Parathyroid adenoma (tissue), 2 donors: ENCODE measurements around the gene PSPN.

ENCODE experiments used
- H2AFZ ChIP-seq: fragments of 300-600 bp; sonication (generic); one replicate; pipeline ENCODE4 v1.7.0; 2017; ENCODE audit warnings: antibody characterized with exemption, mild to moderate bottlenecking
- H3K27ac ChIP-seq: fragments of 300-600 bp; sonication (generic); one replicate; pipeline ENCODE4 v1.7.0; 2017
- H3K27me3 ChIP-seq: fragments of 300-600 bp; sonication (generic); one replicate; pipeline ENCODE4 v1.7.0; 2017; ENCODE audit warnings: low read length; ENCODE audit not compliant: control insufficient read depth, insufficient read depth
- H3K36me3 ChIP-seq: fragments of 300-600 bp; sonication (generic); one replicate; pipeline ENCODE4 v1.7.0; 2017; ENCODE audit warnings: low read length; ENCODE audit not compliant: control insufficient read depth, insufficient read depth
- H3K4me1 ChIP-seq: fragments of 300-600 bp; sonication (generic); one replicate; pipeline ENCODE4 v1.7.0; 2017; ENCODE audit warnings: control low read depth
- H3K4me2 ChIP-seq: fragments of 300-600 bp; sonication (generic); one replicate; pipeline ENCODE4 v1.7.0; 2017; ENCODE audit warnings: low read length
- H3K4me3 ChIP-seq: fragments of 300-600 bp; sonication (generic); one replicate; pipeline ENCODE4 v1.7.0; 2017; ENCODE audit warnings: low read depth, low read length
- H3K79me2 ChIP-seq: fragments of 300-600 bp; sonication (generic); one replicate; pipeline ENCODE4 v1.7.0; 2017; ENCODE audit warnings: control low read depth
- H3K9ac ChIP-seq: fragments of 300-600 bp; sonication (generic); one replicate; pipeline ENCODE4 v1.7.0; 2017; ENCODE audit warnings: mild to moderate bottlenecking
- H3K9me3 ChIP-seq: fragments of 300-600 bp; sonication (generic); one replicate; pipeline ENCODE4 v1.7.0; 2017; ENCODE audit warnings: low read length; ENCODE audit not compliant: control insufficient read depth
- CTCF ChIP-seq: fragments of 300-600 bp; sonication (generic); IDR thresholded peaks from one replicate; pipeline ENCODE4 v1.7.0; 2017; ENCODE audit warnings: antibody characterized with exemption, mild to moderate bottlenecking
- donor health status: primary hyperparathyroidism.

Gene PSPN

GRCh38 chr19:6384381-6384780 is 8.6 kb upstream of the PSPN start:
- Histone ChIP-seq H3K27ac (no peak overlapping the region), H3K4me2 (no peak overlapping the region), H3K9me3 (no peaks in the 10 kb centered on the region)

GRCh38 chr19:6383188-6383587 is 7.5 kb upstream of the PSPN start:
- TF ChIP-seq CTCF: no peak
- no peak overlapping the region for H3K9ac ChIP-seq
- no peak overlapping the region for H3K4me2 ChIP-seq
- H3K4me3 ChIP-seq: no peak overlapping the region
- H3K4me1 ChIP-seq: no peaks in the 10 kb centered on the region
- no peak overlapping the region for H3K27ac ChIP-seq
- H3K27me3 ChIP-seq: no peaks in the 10 kb centered on the region
- no peaks in the 10 kb centered on the region for H3K9me3 ChIP-seq
- no peak overlapping the region for H2AFZ ChIP-seq
- no peaks in the 10 kb centered on the region for H3K79me2 ChIP-seq
- H3K36me3 ChIP-seq: no peaks in the 10 kb centered on the region

More at GRCh38 chr19:6384381-6384780, 8.6 kb upstream of the PSPN start:
- Histone ChIP-seq H3K9ac (no peak overlapping the region), H3K4me3 (no peak overlapping the region), H3K4me1 (no peaks in the 10 kb centered on the region), H3K27me3 (no peaks in the 10 kb centered on the region), H2AFZ (no peak overlapping the region), H3K79me2 (no peaks in the 10 kb centered on the region), H3K36me3 (no peaks in the 10 kb centered on the region)
- TF ChIP-seq CTCF: no peak

GRCh38 chr19:6381030-6381750 is 5.5 kb upstream of the PSPN start:
- no peak for TF ChIP-seq CTCF
- no peaks in the 10 kb centered on the region for H3K9me3 ChIP-seq
- H3K9ac ChIP-seq: no peak overlapping the region
- no peaks in the 10 kb centered on the region for H3K36me3 ChIP-seq
- no peaks in the 10 kb centered on the region for H3K79me2 ChIP-seq
- H3K4me1 ChIP-seq: no peaks in the 10 kb centered on the region
- H3K27me3 ChIP-seq: no peaks in the 10 kb centered on the region
- no peak overlapping the region for H3K4me3 ChIP-seq
- no peak overlapping the region for H3K4me2 ChIP-seq
- no peak overlapping the region for H3K27ac ChIP-seq
- no peak overlapping the region for H2AFZ ChIP-seq

- no peak overlapping the region for H2AFZ ChIP-seq
- no peaks in the 10 kb centered on the region for H3K79me2 ChIP-seq
- no peaks in the 10 kb centered on the region for H3K9me3 ChIP-seq
- H3K4me1 ChIP-seq: no peaks in the 10 kb centered on the region
- TF ChIP-seq CTCF: no peak
- no peak overlapping the region for H3K4me3 ChIP-seq
- no peak overlapping the region for H3K9ac ChIP-seq
- H3K4me2 ChIP-seq: no peak overlapping the region
- H3K36me3 ChIP-seq: no peaks in the 10 kb centered on the region
- H3K27ac ChIP-seq: no peak overlapping the region
- no peaks in the 10 kb centered on the region for H3K27me3 ChIP-seq
These were observed 4.0 kb upstream of the PSPN start for GRCh38 chr19:6379744-6380143.

- H3K4me1 ChIP-seq: no peaks in the 10 kb centered on the region
- no peak overlapping the region for H3K4me3 ChIP-seq
- H3K79me2 ChIP-seq: no peaks in the 10 kb centered on the region
- no peak overlapping the region for H2AFZ ChIP-seq
- no peak for TF ChIP-seq CTCF
- H3K27me3 ChIP-seq: no peaks in the 10 kb centered on the region
- no peak overlapping the region for H3K27ac ChIP-seq
- H3K9me3 ChIP-seq: no peaks in the 10 kb centered on the region
- no peaks in the 10 kb centered on the region for H3K36me3 ChIP-seq
- no peak overlapping the region for H3K4me2 ChIP-seq
- H3K9ac ChIP-seq: no peak overlapping the region
These were observed 2.8 kb upstream of the PSPN start for GRCh38 chr19:6378486-6378885.
